WTC11 (cell line): Measurements from ENCODE around the gene PLEK.

Source experiments
- E2F1 ChIP-seq: sonication (generic); formaldehyde crosslinking; IDR thresholded peaks from 2 replicates; pipeline ENCODE4 v1.8.0; 2022; ENCODE audit warnings: mild to moderate bottlenecking, missing genetic modification reagents
- E2F4 ChIP-seq: sonication (generic); formaldehyde crosslinking; IDR thresholded peaks from 2 replicates; pipeline ENCODE4 v1.8.1; 2022; ENCODE audit warnings: low read depth, mild to moderate bottlenecking, moderate library complexity, missing genetic modification reagents, borderline replicate concordance
- ELF4 ChIP-seq: sonication (generic); formaldehyde crosslinking; IDR thresholded peaks from 2 replicates; pipeline ENCODE4 v1.8.1; 2022; ENCODE audit warnings: low read depth, mild to moderate bottlenecking, moderate library complexity, missing genetic modification reagents

- TF ChIP-seq E2F1 (CRISPR knock-in tag) (no peak), E2F4 (CRISPR knock-in tag) (no peak), ELF4 (CRISPR knock-in tag) (no peak)
Measured at GRCh38 chr2:68363721-68364120, 1.4 kb upstream of the PLEK start.
